ENCODE results near the gene CHP1. TPM values are rescaled to one million over a fixed set of nuclear protein-coding genes. Genes with fewer than 3 reads are reported as not detected.

Gene CHP1
- total RNA-seq, 1 experiment from 2014 or later: 139 TPM

DNA sequence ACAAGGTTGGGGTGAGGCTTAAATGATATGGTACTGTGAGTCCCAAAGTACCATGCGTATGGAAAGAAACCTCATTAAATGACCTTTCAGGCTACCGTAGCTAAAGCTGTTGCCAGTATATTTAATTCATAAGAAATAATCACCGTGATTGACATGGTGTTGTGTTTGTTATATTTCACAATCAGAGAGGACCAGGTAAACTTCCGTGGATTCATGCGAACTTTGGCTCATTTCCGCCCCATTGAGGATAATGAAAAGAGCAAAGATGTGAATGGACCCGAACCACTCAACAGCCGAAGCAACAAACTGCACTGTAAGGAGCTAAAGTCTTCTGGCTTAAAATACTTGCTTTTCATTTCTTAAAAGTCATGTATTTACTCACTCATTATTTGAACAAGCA lies 31.5 kb downstream of the CHP1 start:
- no peaks in the 10 kb centered on the region for H3K27me3 ChIP-seq (replicated peaks; ENCODE audit: control insufficient read depth, insufficient read depth, low read length)
- Mint-ChIP-seq H3K4me3 (ENCODE audit: unreplicated experiment) (no peak overlapping the region), H3K4me1 (ENCODE audit: low read depth, unreplicated experiment) (peaks cover 25% of the 10 kb centered on the region), H3K9me3 (ENCODE audit: unreplicated experiment) (no peaks in the 10 kb centered on the region), H3K36me3 (ENCODE audit: insufficient read depth, unreplicated experiment) (peaks cover 57% of the 10 kb centered on the region), H3K27me3 (ENCODE audit: insufficient read depth, unreplicated experiment) (no peaks in the 10 kb centered on the region), H3K27ac (ENCODE audit: unreplicated experiment) (no peak overlapping the region)
- peaks cover 41% of the 10 kb centered on the region for H3K4me1 ChIP-seq
- ChIA-PET CTCF (no interaction called here), POLR2A (no interaction called here)
- no peak for DNase-seq
- no peaks in the 10 kb centered on the region; the same call in 1 of the 2 replicates for H3K36me3 ChIP-seq (ENCODE audit: control insufficient read depth, insufficient read depth, low read length)
- TF ChIP-seq, protein P1, sequence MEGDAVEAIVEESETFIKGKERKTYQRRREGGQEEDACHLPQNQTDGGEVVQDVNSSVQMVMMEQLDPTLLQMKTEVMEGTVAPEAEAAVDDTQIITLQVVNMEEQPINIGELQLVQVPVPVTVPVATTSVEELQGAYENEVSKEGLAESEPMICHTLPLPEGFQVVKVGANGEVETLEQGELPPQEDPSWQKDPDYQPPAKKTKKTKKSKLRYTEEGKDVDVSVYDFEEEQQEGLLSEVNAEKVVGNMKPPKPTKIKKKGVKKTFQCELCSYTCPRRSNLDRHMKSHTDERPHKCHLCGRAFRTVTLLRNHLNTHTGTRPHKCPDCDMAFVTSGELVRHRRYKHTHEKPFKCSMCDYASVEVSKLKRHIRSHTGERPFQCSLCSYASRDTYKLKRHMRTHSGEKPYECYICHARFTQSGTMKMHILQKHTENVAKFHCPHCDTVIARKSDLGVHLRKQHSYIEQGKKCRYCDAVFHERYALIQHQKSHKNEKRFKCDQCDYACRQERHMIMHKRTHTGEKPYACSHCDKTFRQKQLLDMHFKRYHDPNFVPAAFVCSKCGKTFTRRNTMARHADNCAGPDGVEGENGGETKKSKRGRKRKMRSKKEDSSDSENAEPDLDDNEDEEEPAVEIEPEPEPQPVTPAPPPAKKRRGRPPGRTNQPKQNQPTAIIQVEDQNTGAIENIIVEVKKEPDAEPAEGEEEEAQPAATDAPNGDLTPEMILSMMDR (IDR thresholded peaks at IDR 0.05; ENCODE audit: insufficient read depth in 1 of 2, low read depth in 1 of 2, low read length in 1 of 2, severe bottlenecking in 1 of 2, unreplicated experiment in 1 of 2): no peak
- no peaks in the 10 kb centered on the region for H3K9me3 ChIP-seq
- H3K4me3 ChIP-seq (ENCODE audit: low read depth, low read length): no peak overlapping the region
- no TSS peak for BruUV-seq (replicated peaks)
- intact Hi-C loops (cut with micrococcal nuclease; ENCODE audit: unreplicated experiment): no loop called here

DNA sequence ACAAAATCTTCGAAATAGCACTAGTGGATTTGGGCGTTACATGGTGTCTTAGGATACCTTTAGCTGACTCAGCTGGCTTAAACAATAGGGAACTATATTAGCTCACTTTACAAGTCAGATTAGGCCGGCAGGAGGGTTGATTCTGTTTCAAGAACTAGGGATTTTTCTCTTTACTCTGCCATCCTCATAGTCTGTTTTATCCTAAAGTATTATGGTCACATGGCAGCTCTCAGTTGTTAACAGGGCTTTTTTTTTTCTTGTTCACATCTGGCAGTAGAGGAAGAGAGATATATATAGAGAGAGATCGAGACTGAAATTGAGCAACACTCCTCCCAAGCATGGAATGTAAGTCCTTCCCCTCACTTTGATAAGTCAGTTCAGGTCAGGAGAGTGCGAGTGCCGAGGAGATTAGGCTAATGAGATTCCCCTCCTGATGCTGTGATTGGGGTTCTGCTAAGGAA lies 32.9 kb downstream of the CHP1 start:
- no peaks in the 10 kb centered on the region for H3K27me3 ChIP-seq (replicated peaks; ENCODE audit: control insufficient read depth, insufficient read depth, low read length)
- DNase-seq: peak; percentile 50 to 53
- ChIA-PET POLR2A (interaction anchor here (1.0 kb wide), 1 partner anchor 147 kb away, joined by 3 read pairs; no protein-coding TSS in a partner anchor), CTCF (no interaction called here)
- Mint-ChIP-seq H3K9me3 (ENCODE audit: unreplicated experiment) (no peaks in the 10 kb centered on the region), H3K36me3 (ENCODE audit: insufficient read depth, unreplicated experiment) (peaks cover 58% of the 10 kb centered on the region), H3K27me3 (ENCODE audit: insufficient read depth, unreplicated experiment) (no peaks in the 10 kb centered on the region), H3K4me1 (ENCODE audit: low read depth, unreplicated experiment) (peaks cover 12% of the 10 kb centered on the region), H3K27ac (ENCODE audit: unreplicated experiment) (peak overlapping the region; percentile 80), H3K4me3 (ENCODE audit: unreplicated experiment) (peak overlapping the region; percentile 29)
- no peak overlapping the region for H3K4me3 ChIP-seq (ENCODE audit: low read depth, low read length)
- H3K9me3 ChIP-seq: no peaks in the 10 kb centered on the region
- peaks cover 28% of the 10 kb centered on the region for H3K4me1 ChIP-seq
- BruUV-seq (replicated peaks): no TSS peak
- no peaks in the 10 kb centered on the region; the same call in 1 of the 2 replicates for H3K36me3 ChIP-seq (ENCODE audit: control insufficient read depth, insufficient read depth, low read length)
- TF ChIP-seq, protein P1 (IDR thresholded peaks at IDR 0.05; ENCODE audit: insufficient read depth in 1 of 2, low read depth in 1 of 2, low read length in 1 of 2, severe bottlenecking in 1 of 2, unreplicated experiment in 1 of 2): no peak
- intact Hi-C loops (cut with micrococcal nuclease; ENCODE audit: unreplicated experiment): no loop called here

DNA sequence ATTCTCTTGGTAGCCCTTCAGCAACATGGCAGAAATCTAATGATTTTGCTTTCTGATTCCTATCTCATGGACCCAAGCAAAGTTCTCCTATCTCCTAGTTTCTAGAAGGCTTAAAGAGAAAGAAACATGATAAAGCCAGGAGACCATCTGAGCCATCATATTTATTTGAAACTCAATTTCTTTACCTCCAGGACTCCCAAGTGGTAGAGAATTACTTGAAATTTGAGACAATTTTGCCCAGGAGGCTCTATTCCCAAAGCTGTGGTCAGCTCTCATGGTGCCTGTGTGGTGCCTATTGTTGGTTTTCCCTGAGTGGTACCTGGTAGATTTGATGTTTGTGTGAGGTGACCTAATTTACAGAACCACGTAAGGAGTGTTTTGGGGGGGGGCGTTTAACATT lies 38.8 kb downstream of the CHP1 start:
- H3K9me3 Mint-ChIP-seq (ENCODE audit: unreplicated experiment): no peaks in the 10 kb centered on the region
- POLR2A ChIA-PET: no interaction called here

More for the DNA sequence above, 38.8 kb downstream of the CHP1 start:
- DNase-seq: no peak
- Mint-ChIP-seq H3K4me1 (ENCODE audit: low read depth, unreplicated experiment) (no peaks in the 10 kb centered on the region), H3K27me3 (ENCODE audit: insufficient read depth, unreplicated experiment) (no peaks in the 10 kb centered on the region), H3K27ac (ENCODE audit: unreplicated experiment) (no peak overlapping the region), H3K36me3 (ENCODE audit: insufficient read depth, unreplicated experiment) (peaks cover 60% of the 10 kb centered on the region), H3K4me3 (ENCODE audit: unreplicated experiment) (no peak overlapping the region)
- TF ChIP-seq, protein P1 (IDR thresholded peaks at IDR 0.05; ENCODE audit: insufficient read depth in 1 of 2, low read depth in 1 of 2, low read length in 1 of 2, severe bottlenecking in 1 of 2, unreplicated experiment in 1 of 2): no peak
- CTCF ChIA-PET: no interaction called here
- intact Hi-C loops (cut with micrococcal nuclease; ENCODE audit: unreplicated experiment): no loop called here
- Histone ChIP-seq H3K9me3 (no peaks in the 10 kb centered on the region), H3K4me3 (ENCODE audit: low read depth, low read length) (no peak overlapping the region), H3K4me1 (no peaks in the 10 kb centered on the region; the same call in 1 of the 2 replicates), H3K27me3 (replicated peaks; ENCODE audit: control insufficient read depth, insufficient read depth, low read length) (no peaks in the 10 kb centered on the region), H3K36me3 (ENCODE audit: control insufficient read depth, insufficient read depth, low read length) (no peaks in the 10 kb centered on the region; the same call in 1 of the 2 replicates)
- BruUV-seq (replicated peaks): no TSS peak

Measured in Caco-2 (cell line).